ENCODE measurements around the gene VEPH1.

VEPH1 gene

GRCh38 chr3:157531771-157532170, 28.6 kb upstream of the VEPH1 start:
- TF ChIP-seq GATA3 (IDR thresholded peaks at IDR 0.05; ENCODE audit: low read depth, low read length) (no peak), GATA2 (IDR thresholded peaks at IDR 0.05; ENCODE audit: low read depth, low read length) (no peak)

GRCh38 chr3:157531301-157531660, 28.1 kb upstream of the VEPH1 start:
- TF ChIP-seq GATA3 (IDR thresholded peaks at IDR 0.05; ENCODE audit: low read depth, low read length) (no peak), GATA2 (IDR thresholded peaks at IDR 0.05; ENCODE audit: low read depth, low read length) (no peak)

GRCh38 chr3:157530637-157531300, 27.6 kb upstream of the VEPH1 start:
- TF ChIP-seq GATA3 (IDR thresholded peaks at IDR 0.05; ENCODE audit: low read depth, low read length) (no peak), GATA2 (IDR thresholded peaks at IDR 0.05; ENCODE audit: low read depth, low read length) (no peak)

GRCh38 chr3:157529751-157530150, 26.5 kb upstream of the VEPH1 start:
- TF ChIP-seq GATA2 (IDR thresholded peaks at IDR 0.05; ENCODE audit: low read depth, low read length) (no peak), GATA3 (IDR thresholded peaks at IDR 0.05; ENCODE audit: low read depth, low read length) (no peak)

GRCh38 chr3:157529085-157529484, 25.9 kb upstream of the VEPH1 start:
- TF ChIP-seq GATA2 (IDR thresholded peaks at IDR 0.05; ENCODE audit: low read depth, low read length) (no peak), GATA3 (IDR thresholded peaks at IDR 0.05; ENCODE audit: low read depth, low read length) (no peak)

- TF ChIP-seq GATA2 (IDR thresholded peaks at IDR 0.05; ENCODE audit: low read depth, low read length): no peak
These were observed 24.1 kb upstream of the VEPH1 start for GRCh38 chr3:157527131-157527881.

- no peak for TF ChIP-seq GATA3 (IDR thresholded peaks at IDR 0.05; ENCODE audit: low read depth, low read length)
- no peak for TF ChIP-seq GATA2 (IDR thresholded peaks at IDR 0.05; ENCODE audit: low read depth, low read length)
These were observed 22.8 kb upstream of the VEPH1 start for GRCh38 chr3:157526036-157526435.

GRCh38 chr3:157523814-157524213, 20.6 kb upstream of the VEPH1 start:
- no peak for TF ChIP-seq GATA3 (IDR thresholded peaks at IDR 0.05; ENCODE audit: low read depth, low read length)
- TF ChIP-seq GATA2 (IDR thresholded peaks at IDR 0.05; ENCODE audit: low read depth, low read length): no peak

GRCh38 chr3:157522648-157523047, 19.4 kb upstream of the VEPH1 start:
- TF ChIP-seq GATA3 (IDR thresholded peaks at IDR 0.05; ENCODE audit: low read depth, low read length) (no peak), GATA2 (IDR thresholded peaks at IDR 0.05; ENCODE audit: low read depth, low read length) (no peak)

GRCh38 chr3:157520485-157521150, 17.4 kb upstream of the VEPH1 start:
- no peak for TF ChIP-seq GATA2 (IDR thresholded peaks at IDR 0.05; ENCODE audit: low read depth, low read length)
- no peak for TF ChIP-seq GATA3 (IDR thresholded peaks at IDR 0.05; ENCODE audit: low read depth, low read length)

GRCh38 chr3:157518881-157519280, 15.7 kb upstream of the VEPH1 start:
- TF ChIP-seq GATA3 (IDR thresholded peaks at IDR 0.05; ENCODE audit: low read depth, low read length) (no peak), GATA2 (IDR thresholded peaks at IDR 0.05; ENCODE audit: low read depth, low read length) (no peak)

GRCh38 chr3:157516928-157517327, 13.7 kb upstream of the VEPH1 start:
- no peak for TF ChIP-seq GATA3 (IDR thresholded peaks at IDR 0.05; ENCODE audit: low read depth, low read length)
- no peak for TF ChIP-seq GATA2 (IDR thresholded peaks at IDR 0.05; ENCODE audit: low read depth, low read length)

- TF ChIP-seq GATA3 (IDR thresholded peaks at IDR 0.05; ENCODE audit: low read depth, low read length): no peak
- TF ChIP-seq GATA2 (IDR thresholded peaks at IDR 0.05; ENCODE audit: low read depth, low read length): no peak
These were observed 12.2 kb upstream of the VEPH1 start for GRCh38 chr3:157515398-157515797.

- TF ChIP-seq GATA3 (IDR thresholded peaks at IDR 0.05; ENCODE audit: low read depth, low read length) (no peak), GATA2 (IDR thresholded peaks at IDR 0.05; ENCODE audit: low read depth, low read length) (no peak)
These were observed 11.2 kb upstream of the VEPH1 start for GRCh38 chr3:157514371-157514895.

- TF ChIP-seq GATA2 (IDR thresholded peaks at IDR 0.05; ENCODE audit: low read depth, low read length) (no peak), GATA3 (IDR thresholded peaks at IDR 0.05; ENCODE audit: low read depth, low read length) (no peak)
These were observed 10.4 kb upstream of the VEPH1 start for GRCh38 chr3:157513585-157513984.
